MCF 10A (cell line): Measurements from ENCODE around the gene C2CD2. TPM values are rescaled to one million over a fixed set of nuclear protein-coding genes. Genes with fewer than 3 reads are reported as not detected.

ENCODE experiments used
- BruUV-seq: library from RNA; stranded (reverse); fragments of 400-500 nt; replicated peaks from 2 replicates; lab custom pipeline; 2021; lab: Mats Ljungman, UMichigan
- CTCF ChIA-PET: fragments of 300-600 bp; sonication (Branson Sonifier 250); formaldehyde crosslinking; extraction: SDS; loops from one replicate; lab custom pipeline; 2021; ENCODE audit warnings: antibody characterized with exemption, inconsistent platforms; lab: Yijun Ruan, JAX
- POLR2A ChIA-PET: fragments of 300-600, 350-650 bp; sonication (Branson Sonifier 250); formaldehyde crosslinking; extraction: SDS; loops from one replicate; lab custom pipeline; 2020; ENCODE audit warnings: antibody characterized with exemption, inconsistent platforms; lab: Yijun Ruan, JAX
- DNase-seq: peaks from one replicate; pipeline ENCODE4 v3.0.0-alpha.2; 2018; ENCODE audit not compliant: unreplicated experiment
- H3K27ac Mint-ChIP-seq: one replicate; pipeline ENCODE4 v1.8.0; 2022; ENCODE audit warnings: mild to moderate bottlenecking, low read depth, mixed read lengths; ENCODE audit not compliant: unreplicated experiment
- H3K27me3 Mint-ChIP-seq: one replicate; pipeline ENCODE4 v1.8.0; 2022; ENCODE audit warnings: mixed read lengths; ENCODE audit not compliant: insufficient read depth, unreplicated experiment
- H3K36me3 Mint-ChIP-seq: one replicate; pipeline ENCODE4 v1.8.0; 2022; ENCODE audit warnings: mild to moderate bottlenecking, moderate library complexity, mixed read lengths; ENCODE audit not compliant: insufficient read depth, unreplicated experiment
- H3K4me1 Mint-ChIP-seq: one replicate; pipeline ENCODE4 v1.8.0; 2022; ENCODE audit warnings: mixed read lengths; ENCODE audit not compliant: insufficient read depth, unreplicated experiment
- H3K4me3 Mint-ChIP-seq: one replicate; pipeline ENCODE4 v1.8.0; 2022; ENCODE audit warnings: mild to moderate bottlenecking, moderate library complexity, mixed read lengths; ENCODE audit not compliant: unreplicated experiment
- H3K9me3 Mint-ChIP-seq: one replicate; pipeline ENCODE4 v1.8.0; 2022; ENCODE audit warnings: mixed read lengths; ENCODE audit not compliant: unreplicated experiment
- intact Hi-C: fragments of 100-400 bp; cut with micrococcal nuclease; formaldehyde crosslinking; loops from 2 replicates; pipeline ENCODE4 v1.14.1; 2022
- total RNA-seq: library from RNA; stranded (reverse); gene quantifications from 2 replicates; pipeline ENCODE4 v1.2.3, GENCODE V29; 2022
- TF ChIP-seq, protein P1 (sequence below): fragments of 200-600 bp; IDR thresholded peaks from one replicate; pipeline ENCODE4 v1.8.0; 2022; ENCODE audit warnings: antibody characterized with exemption, mild to moderate bottlenecking; ENCODE audit not compliant: unreplicated experiment

Gene C2CD2
- total RNA-seq, 1 experiment from 2014 or later: 25.1 TPM

DNA sequence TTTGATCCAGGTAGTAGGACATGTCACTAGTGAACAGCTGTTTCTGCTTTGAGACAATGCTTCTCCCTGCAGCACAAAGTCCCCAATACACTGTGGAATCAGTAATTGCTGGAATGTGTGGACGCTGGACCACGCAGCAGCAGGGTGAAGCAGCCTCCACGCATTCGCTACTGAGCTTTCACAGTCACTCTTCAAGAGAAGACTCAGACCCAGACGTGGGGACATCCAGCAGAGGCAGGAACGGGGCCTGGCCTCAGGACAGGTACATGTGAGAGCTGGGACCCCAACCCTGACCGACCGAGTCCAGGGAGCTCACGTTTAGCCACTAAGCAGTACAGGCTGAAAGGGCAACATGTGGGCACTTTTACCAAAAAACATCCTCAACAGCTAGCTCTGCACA, 40.6 kb downstream of the C2CD2 start:
- no peak overlapping the region for H3K4me3 Mint-ChIP-seq
- DNase-seq: no peak
- ChIA-PET CTCF (interaction anchor here (0.5 to 0.6 kb wide), 2 partner anchors 8 to 136 kb away, joined by 3 to 4 read pairs; no protein-coding TSS in a partner anchor), POLR2A (no interaction called here)
- no peak overlapping the region for H3K27ac Mint-ChIP-seq
- H3K27me3 Mint-ChIP-seq: no peaks in the 10 kb centered on the region
- H3K4me1 Mint-ChIP-seq: no peaks in the 10 kb centered on the region
- no TSS peak for BruUV-seq
- H3K9me3 Mint-ChIP-seq: no peaks in the 10 kb centered on the region
- H3K36me3 Mint-ChIP-seq: peaks cover 94% of the 10 kb centered on the region
- TF ChIP-seq, protein P1, sequence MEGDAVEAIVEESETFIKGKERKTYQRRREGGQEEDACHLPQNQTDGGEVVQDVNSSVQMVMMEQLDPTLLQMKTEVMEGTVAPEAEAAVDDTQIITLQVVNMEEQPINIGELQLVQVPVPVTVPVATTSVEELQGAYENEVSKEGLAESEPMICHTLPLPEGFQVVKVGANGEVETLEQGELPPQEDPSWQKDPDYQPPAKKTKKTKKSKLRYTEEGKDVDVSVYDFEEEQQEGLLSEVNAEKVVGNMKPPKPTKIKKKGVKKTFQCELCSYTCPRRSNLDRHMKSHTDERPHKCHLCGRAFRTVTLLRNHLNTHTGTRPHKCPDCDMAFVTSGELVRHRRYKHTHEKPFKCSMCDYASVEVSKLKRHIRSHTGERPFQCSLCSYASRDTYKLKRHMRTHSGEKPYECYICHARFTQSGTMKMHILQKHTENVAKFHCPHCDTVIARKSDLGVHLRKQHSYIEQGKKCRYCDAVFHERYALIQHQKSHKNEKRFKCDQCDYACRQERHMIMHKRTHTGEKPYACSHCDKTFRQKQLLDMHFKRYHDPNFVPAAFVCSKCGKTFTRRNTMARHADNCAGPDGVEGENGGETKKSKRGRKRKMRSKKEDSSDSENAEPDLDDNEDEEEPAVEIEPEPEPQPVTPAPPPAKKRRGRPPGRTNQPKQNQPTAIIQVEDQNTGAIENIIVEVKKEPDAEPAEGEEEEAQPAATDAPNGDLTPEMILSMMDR: no peak
- intact Hi-C loops: no loop called here

DNA sequence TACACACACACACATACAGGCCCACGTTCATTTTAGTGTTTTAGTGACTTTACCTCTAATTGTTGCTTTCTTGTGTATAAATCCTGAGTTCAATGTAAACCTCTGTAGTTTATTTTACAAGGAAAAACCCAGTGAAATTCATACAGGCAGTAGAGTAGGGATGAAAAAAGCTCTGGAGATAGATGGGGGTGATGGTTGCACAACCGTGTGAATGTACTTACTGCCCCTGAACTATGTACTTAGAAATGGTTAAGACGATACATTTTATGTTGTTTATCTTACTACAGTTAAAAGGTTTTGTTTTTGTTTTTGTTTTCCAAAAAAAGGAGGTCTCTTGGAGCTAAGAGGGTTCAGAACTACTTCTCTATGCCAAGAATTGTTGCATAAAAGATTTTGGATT, 45.0 kb downstream of the C2CD2 start:
- ChIA-PET CTCF (interaction anchor here (0.6 kb wide), 2 partner anchors 131 to 199 kb away, joined by 3 read pairs; no protein-coding TSS in a partner anchor), POLR2A (no interaction called here)
- H3K4me3 Mint-ChIP-seq: no peak overlapping the region
- H3K9me3 Mint-ChIP-seq: no peaks in the 10 kb centered on the region
- no peak for DNase-seq
- TF ChIP-seq, protein P1: no peak
- H3K4me1 Mint-ChIP-seq: no peaks in the 10 kb centered on the region
- peaks cover 84% of the 10 kb centered on the region for H3K36me3 Mint-ChIP-seq
- H3K27ac Mint-ChIP-seq: no peak overlapping the region
- intact Hi-C loops: no loop called here
- H3K27me3 Mint-ChIP-seq: no peaks in the 10 kb centered on the region
- no TSS peak for BruUV-seq

DNA sequence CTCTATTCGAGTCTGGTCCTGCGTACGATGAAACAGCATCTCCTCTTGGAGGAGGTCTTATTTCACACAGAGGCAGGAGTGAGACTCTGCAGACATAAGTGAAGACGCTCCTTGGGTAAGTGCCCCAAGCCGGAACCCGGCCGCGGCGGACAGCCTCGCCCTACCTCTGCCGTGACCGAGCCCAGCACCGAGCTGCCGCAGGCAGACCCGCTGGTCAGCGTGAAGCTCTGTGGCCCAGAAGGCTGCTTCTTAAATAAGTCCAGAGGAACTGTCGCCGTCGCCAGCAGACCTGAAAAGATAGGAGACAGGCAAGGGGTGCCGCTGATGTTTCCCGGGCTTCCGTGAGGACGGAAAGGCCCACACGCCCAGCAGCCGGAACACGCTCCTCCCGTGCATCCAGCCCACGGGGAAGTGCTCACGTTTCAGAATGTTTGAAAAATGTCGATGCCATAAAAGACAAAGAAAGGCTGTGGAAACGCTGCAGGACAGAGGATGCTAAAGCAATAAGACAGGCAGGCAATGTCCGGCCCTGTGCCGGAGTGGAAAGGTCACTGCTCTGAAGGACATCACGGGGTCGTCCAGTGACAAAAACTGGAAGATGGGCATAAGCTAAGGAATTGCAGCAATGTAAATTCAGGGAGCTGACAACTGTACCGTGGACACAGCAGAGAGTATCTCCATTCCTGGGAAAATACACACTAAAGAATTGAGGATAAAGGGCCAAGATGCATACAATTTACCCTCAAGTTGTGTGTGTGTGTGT, 46.1 kb downstream of the C2CD2 start:
- no peak overlapping the region for H3K27ac Mint-ChIP-seq
- no peak for DNase-seq
- TF ChIP-seq, protein P1: no peak
- no peak overlapping the region for H3K4me3 Mint-ChIP-seq
- no peaks in the 10 kb centered on the region for H3K4me1 Mint-ChIP-seq
- H3K27me3 Mint-ChIP-seq: no peaks in the 10 kb centered on the region
- no TSS peak for BruUV-seq
- intact Hi-C loops: no loop called here
- POLR2A ChIA-PET: no interaction called here
- no peaks in the 10 kb centered on the region for H3K9me3 Mint-ChIP-seq
- H3K36me3 Mint-ChIP-seq: peaks cover 84% of the 10 kb centered on the region
- CTCF ChIA-PET: no interaction called here

DNA sequence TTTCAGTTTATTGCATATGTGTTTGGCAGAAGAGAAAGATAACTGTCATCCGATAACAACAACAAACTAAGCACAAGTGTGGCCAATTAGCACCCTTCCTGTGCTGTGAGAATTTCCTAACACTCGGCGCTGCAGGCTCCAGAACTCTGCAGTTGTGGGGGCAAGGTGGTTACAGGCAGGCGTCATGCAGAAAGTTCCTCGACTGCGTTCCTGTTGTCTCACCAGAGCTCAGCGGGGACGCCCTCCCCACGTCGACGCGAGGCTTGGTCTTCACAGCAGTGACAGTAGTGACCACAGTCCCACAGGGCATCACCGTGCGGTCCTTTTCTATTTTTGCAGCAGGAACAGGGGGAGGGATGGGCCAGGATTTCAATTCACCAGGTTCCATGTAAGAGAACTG, 47.0 kb downstream of the C2CD2 start:
- DNase-seq: no peak
- H3K9me3 Mint-ChIP-seq: no peaks in the 10 kb centered on the region
- no peaks in the 10 kb centered on the region for H3K4me1 Mint-ChIP-seq
- H3K4me3 Mint-ChIP-seq: no peak overlapping the region
- no peaks in the 10 kb centered on the region for H3K27me3 Mint-ChIP-seq
- CTCF ChIA-PET: no interaction called here
- peaks cover 83% of the 10 kb centered on the region for H3K36me3 Mint-ChIP-seq
- TF ChIP-seq, protein P1: no peak
- intact Hi-C loops: no loop called here
- no peak overlapping the region for H3K27ac Mint-ChIP-seq
- POLR2A ChIA-PET: no interaction called here
- BruUV-seq: no TSS peak
